A549 treated with RU486 at 1 μM for 4 hours (cell line): Measurements from ENCODE around the gene GAP43. TPM values are rescaled to one million over a fixed set of nuclear protein-coding genes. Genes with fewer than 3 reads are reported as not detected.

Source experiments
- total RNA-seq: library from RNA; stranded (reverse); fragments of 200-300 nt; extraction: Qiagen RNA extraction; gene quantifications from 5 replicates; pipeline ENCODE4 v1.2.3, GENCODE V29; 2022; ENCODE audit warnings: low read depth

Gene GAP43, protein sequence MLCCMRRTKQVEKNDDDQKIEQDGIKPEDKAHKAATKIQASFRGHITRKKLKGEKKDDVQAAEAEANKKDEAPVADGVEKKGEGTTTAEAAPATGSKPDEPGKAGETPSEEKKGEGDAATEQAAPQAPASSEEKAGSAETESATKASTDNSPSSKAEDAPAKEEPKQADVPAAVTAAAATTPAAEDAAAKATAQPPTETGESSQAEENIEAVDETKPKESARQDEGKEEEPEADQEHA
- 0.08 TPM in 1 of 5 replicates, not detected in the others for total RNA-seq

DNA sequence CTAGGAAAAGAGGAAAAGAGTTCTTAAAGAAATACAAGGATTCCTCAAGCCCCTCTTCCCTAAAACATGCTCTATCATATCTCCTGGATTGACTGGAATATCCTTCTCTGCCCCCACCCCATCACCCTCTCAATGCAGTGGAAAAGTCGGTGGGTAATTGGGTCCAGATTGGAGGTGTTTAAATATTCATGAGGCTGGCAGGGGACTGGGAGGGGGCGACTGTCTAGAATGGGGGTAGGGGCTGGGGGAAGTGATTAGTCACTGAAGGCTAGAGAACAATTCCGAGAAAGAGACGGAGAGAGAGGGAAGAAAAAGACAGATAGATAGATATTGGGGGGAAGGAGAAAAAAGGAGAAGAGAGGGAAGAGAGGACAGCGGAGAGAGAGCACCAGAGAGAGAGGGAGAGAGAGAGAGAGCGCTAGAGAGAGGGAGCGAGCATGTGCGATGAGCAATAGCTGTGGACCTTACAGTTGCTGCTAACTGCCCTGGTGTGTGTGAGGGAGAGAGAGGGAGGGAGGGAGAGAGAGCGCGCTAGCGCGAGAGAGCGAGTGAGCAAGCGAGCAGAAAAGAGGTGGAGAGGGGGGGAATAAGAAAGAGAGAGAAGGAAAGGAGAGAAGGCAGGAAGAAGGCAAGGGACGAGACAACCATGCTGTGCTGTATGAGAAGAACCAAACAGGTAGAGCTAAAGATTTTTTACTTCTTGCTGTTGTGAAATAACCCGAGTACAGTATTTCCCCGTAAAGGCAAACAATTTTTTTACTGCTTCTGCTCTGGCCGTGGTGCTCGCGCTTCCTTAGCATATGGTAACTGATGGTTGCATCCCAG, at the start of gene GAP43:
Gene GAP43 (plus strand): TSS at position 467 of the 825 bp plus-strand sequence. CDS start 180 bp downstream, at position 647.

